GM23338 (cell line): ENCODE measurements around the gene CIT. TPM values are rescaled to one million over a fixed set of nuclear protein-coding genes. Genes with fewer than 3 reads are reported as not detected.

ENCODE experiments used
- ATAC-seq: fragments of 200-7000 bp; cut with Tn5 transposase; 3 replicates; pipeline ENCODE4 v1.9.1; 2020
- DNase-seq: peaks from one replicate; pipeline ENCODE4 v3.0.0-alpha.2; 2015; ENCODE audit warnings: low spot score
- H2AFZ ChIP-seq: fragments of 200-600 bp; sonication (generic); 2 replicates; pipeline ENCODE4 v1.8.0; 2016; ENCODE audit warnings: antibody characterized with exemption, mild to moderate bottlenecking, moderate library complexity
- H3F3A ChIP-seq: fragments of 200-600 bp; sonication (generic); replicated peaks from 2 replicates; pipeline ENCODE4 v1.8.0; 2017; ENCODE audit warnings: antibody characterized with exemption, mixed run types, low read depth
- H3K27ac ChIP-seq: fragments of 200-600 bp; sonication (generic); 2 replicates; pipeline ENCODE4 v1.6.1; 2016; ENCODE audit warnings: low read depth
- H3K27me3 ChIP-seq: fragments of 200-600 bp; sonication (generic); 2 replicates; pipeline ENCODE4 v1.8.0; 2016; ENCODE audit warnings: mild to moderate bottlenecking, mixed run types, moderate library complexity; ENCODE audit not compliant: insufficient read depth
- H3K36me3 ChIP-seq: fragments of 200-600 bp; sonication (generic); 2 replicates; pipeline ENCODE4 v1.8.0; 2016; ENCODE audit warnings: mild to moderate bottlenecking; ENCODE audit not compliant: insufficient read depth
- H3K4me1 ChIP-seq: fragments of 200-600 bp; sonication (generic); 2 replicates; pipeline ENCODE4 v1.8.0; 2016; ENCODE audit warnings: mild to moderate bottlenecking, moderate library complexity; ENCODE audit not compliant: insufficient read depth
- H3K4me2 ChIP-seq: fragments of 200-600 bp; sonication (generic); 2 replicates; pipeline ENCODE4 v1.7.1; 2017; ENCODE audit warnings: mixed run types
- H3K4me3 ChIP-seq: fragments of 200-600 bp; sonication (generic); 2 replicates; pipeline ENCODE4 v1.6.1; 2016; ENCODE audit warnings: mixed run types
- H3K79me2 ChIP-seq: fragments of 200-600 bp; sonication (generic); replicated peaks from 2 replicates; pipeline ENCODE4 v1.8.0; 2017; ENCODE audit warnings: mild to moderate bottlenecking; ENCODE audit not compliant: insufficient read depth
- H3K9me2 ChIP-seq: fragments of 200-600 bp; sonication (generic); 2 replicates; pipeline ENCODE4 v1.8.0; 2017; ENCODE audit not compliant: insufficient read depth
- H4K20me1 ChIP-seq: fragments of 200-600 bp; sonication (generic); replicated peaks from 2 replicates; pipeline ENCODE4 v1.8.0; 2017; ENCODE audit warnings: mild to moderate bottlenecking; ENCODE audit not compliant: insufficient read depth
- H3K27ac Mint-ChIP-seq: 2 replicates; pipeline ENCODE4 v1.8.0; 2020; ENCODE audit warnings: inconsistent platforms, mild to moderate bottlenecking, moderate library complexity, mixed read lengths
- H3K27me3 Mint-ChIP-seq: 3 replicates; pipeline ENCODE4 v1.8.0; 2022; ENCODE audit warnings: low read depth, mild to moderate bottlenecking, moderate library complexity, mixed read lengths, inconsistent platforms; ENCODE audit not compliant: insufficient read depth, poor library complexity
- H3K36me3 Mint-ChIP-seq: 3 replicates; pipeline ENCODE4 v1.8.0; 2021; ENCODE audit warnings: low read depth, mild to moderate bottlenecking, inconsistent platforms, moderate library complexity, mixed read lengths
- H3K4me1 Mint-ChIP-seq: 3 replicates; pipeline ENCODE4 v1.8.0; 2020; ENCODE audit warnings: mild to moderate bottlenecking, inconsistent platforms, mixed read lengths
- H3K4me3 Mint-ChIP-seq: 3 replicates; pipeline ENCODE4 v1.8.0; 2021; ENCODE audit warnings: moderate library complexity, mild to moderate bottlenecking, inconsistent platforms, mixed read lengths
- H3K9me3 Mint-ChIP-seq: 3 replicates; pipeline ENCODE4 v1.8.0; 2020; ENCODE audit warnings: moderate library complexity, mild to moderate bottlenecking, inconsistent platforms, mixed read lengths
- CREB1 ChIP-seq: fragments of 250-450 bp; sonication (Bioruptor Pico); IDR thresholded peaks from 2 replicates; pipeline ENCODE4 v1.5.0; 2020; ENCODE audit warnings: low read depth, mild to moderate bottlenecking, moderate library complexity
- CTCF ChIP-seq, 2 experiments: fragments of 200-600 bp in 1 of 2; sonication (generic) in 1 of 2; conservative IDR thresholded peaks; 2 replicates each; pipeline versions ENCODE4 v1.5.1 to v1.6.1; 2016 to 2017; ENCODE audit warnings: antibody characterized with exemption in 2 of 2, low read depth in 2 of 2, mild to moderate bottlenecking in 2 of 2, moderate library complexity in 1 of 2
- ETS1 ChIP-seq: IDR thresholded peaks from 2 replicates; pipeline ENCODE4 v1.6.1; 2016; ENCODE audit warnings: antibody characterized with exemption
- EZH2 ChIP-seq: fragments of 200-600 bp; sonication (generic); IDR thresholded peaks from one replicate; pipeline ENCODE4 v1.8.0; 2017; ENCODE audit warnings: antibody characterized with exemption, mild to moderate bottlenecking, low read depth; ENCODE audit not compliant: unreplicated experiment
- EZH2phosphoT487 ChIP-seq: fragments of 200-600 bp; sonication (generic); IDR thresholded peaks from one replicate; pipeline ENCODE4 v1.8.1; 2018; ENCODE audit warnings: antibody characterized with exemption; ENCODE audit not compliant: unreplicated experiment
- JUNB ChIP-seq: IDR thresholded peaks from one replicate; pipeline ENCODE4 v1.6.1; 2016; ENCODE audit warnings: antibody characterized with exemption; ENCODE audit not compliant: unreplicated experiment
- NANOG ChIP-seq: IDR thresholded peaks from 2 replicates; pipeline ENCODE4 v1.6.1; 2016; ENCODE audit warnings: antibody characterized with exemption, borderline replicate concordance
- POLR2AphosphoS5 ChIP-seq: IDR thresholded peaks from 2 replicates; pipeline ENCODE4 v1.6.1; 2016; ENCODE audit warnings: antibody characterized with exemption, low read depth
- REST ChIP-seq: IDR thresholded peaks from one replicate; pipeline ENCODE4 v1.6.1; 2018; ENCODE audit warnings: antibody characterized with exemption; ENCODE audit not compliant: unreplicated experiment
- STAT1 ChIP-seq: IDR thresholded peaks from one replicate; pipeline ENCODE4 v1.6.1; 2016; ENCODE audit warnings: antibody characterized with exemption; ENCODE audit not compliant: unreplicated experiment
- ZNF114 ChIP-seq: fragments of 250-450 bp; sonication (Bioruptor Pico); IDR thresholded peaks from 2 replicates; pipeline ENCODE4 v1.5.0; 2020; ENCODE audit warnings: mild to moderate bottlenecking, moderate library complexity
- ZNF331 ChIP-seq: fragments of 250-450 bp; sonication (Bioruptor Pico); IDR thresholded peaks from 2 replicates; pipeline ENCODE4 v1.5.0; 2020; ENCODE audit warnings: low read depth, mild to moderate bottlenecking, moderate library complexity
- polyA plus RNA-seq: library from polyadenylated mRNA; unstranded; fragments of >200 nt; fragmentation: Nextera tagmentation; extraction: Ambion mirVana; gene quantifications from 2 replicates; pipeline ENCODE4 v1.2.1, GENCODE V29; 2016
- total RNA-seq: library from RNA; depleted of rRNA; stranded (reverse); fragments of >200 nt; shearing (Covaris generic); gene quantifications from 2 replicates; pipeline ENCODE4 v1.2.3, GENCODE V29; 2014

The CIT gene
- total and polyA plus RNA-seq, 2 experiments from 2014 or later, result 9.7 to 47.8 TPM

- peak overlapping the region; percentile 76; the same call in 1 of the 2 replicates for H3K27ac ChIP-seq
- DNase-seq (no peak), ATAC-seq (peak; percentile 19)
- no peaks in the 10 kb centered on the region for H3K9me3 Mint-ChIP-seq
- peak overlapping the region; percentile 93 for H3K27ac Mint-ChIP-seq
- peaks cover 27% of the 10 kb centered on the region for H3K36me3 Mint-ChIP-seq
- H3K4me3 Mint-ChIP-seq, result peak overlapping the region; percentile 97
- no peaks in the 10 kb centered on the region for H3K9me2 ChIP-seq
- peak overlapping the region; percentile 76 for H3K4me2 ChIP-seq
- peaks cover 13% of the 10 kb centered on the region; the same call in 1 of the 2 replicates for H3K36me3 ChIP-seq
- peaks cover 10% of the 10 kb centered on the region for H3K4me1 Mint-ChIP-seq
- H3K27me3 ChIP-seq, result no peaks in the 10 kb centered on the region
- TF ChIP-seq CTCF (conservative IDR thresholded peaks at IDR 0.05; ENCODE audit: low read depth in 2 of 2) (no peak), REST (no peak), NANOG (no peak), ETS1 (no peak), CREB1 (no peak), ZNF114 (CRISPR knock-in tag) (no peak), STAT1 (no peak), JUNB (no peak), EZH2phosphoT487 (no peak), EZH2 (no peak), ZNF331 (CRISPR knock-in tag) (no peak), POLR2AphosphoS5 (no peak)
- peaks cover 3% of the 10 kb centered on the region for H3K27me3 Mint-ChIP-seq
- peaks cover 4% of the 10 kb centered on the region for H3F3A ChIP-seq
- H3K79me2 ChIP-seq, result peaks cover 37% of the 10 kb centered on the region
- H2AFZ ChIP-seq, result peak overlapping the region; percentile 92
- H3K4me1 ChIP-seq, result no peaks in the 10 kb centered on the region; the same call in 1 of the 2 replicates
- peaks cover 12% of the 10 kb centered on the region; the same call in 1 of the 2 replicates for H4K20me1 ChIP-seq
- peak overlapping the region; percentile 96 for H3K4me3 ChIP-seq
These were observed 210.1 kb downstream of the CIT start for GRCh38 chr12:119666900-119667576.
